ENCODE data around the gene KRTAP12-2. TPM values are rescaled to one million over a fixed set of nuclear protein-coding genes. Genes with fewer than 3 reads are reported as not detected.

Gene KRTAP12-2
- total RNA-seq, 3 donors from 2014 or later, result not detected

- no peaks in the 10 kb centered on the region for H3K4me1 ChIP-seq
- no peak within 1 kb of the TSS for H3K27ac ChIP-seq
- no peak within 1 kb of the TSS for H3K4me3 ChIP-seq
- H3K9me3 ChIP-seq, result peaks cover 11 to 14% of the 10 kb centered on the region in 2 donors
- H3K36me3 ChIP-seq, result no peaks in the 10 kb centered on the region
- H3K27me3 ChIP-seq, result peaks cover 0 to 10% of the 10 kb centered on the region in 2 donors
- TF ChIP-seq CTCF (IDR thresholded peaks at IDR 0.05), result no peak
- TF ChIP-seq POLR2AphosphoS5 (IDR thresholded peaks at IDR 0.05), result no peak
- TF ChIP-seq POLR2A (IDR thresholded peaks at IDR 0.05), result no peak
- intact Hi-C loops (cut with DNase I; ENCODE audit: low total_unique reads), result no loop called here
- no peak for DNase-seq (ENCODE audit: low spot score in 2 of 2)
Measured at GRCh38 chr21:44657635-44658540, 8.8 kb downstream of the KRTAP12-2 start, which contains the start of gene KRTAP12-3. Gene KRTAP12-3, plus strand, starts transcription at chr21:44657932. Its CDS starts 48 bp downstream, at chr21:44657980.

DNA sequence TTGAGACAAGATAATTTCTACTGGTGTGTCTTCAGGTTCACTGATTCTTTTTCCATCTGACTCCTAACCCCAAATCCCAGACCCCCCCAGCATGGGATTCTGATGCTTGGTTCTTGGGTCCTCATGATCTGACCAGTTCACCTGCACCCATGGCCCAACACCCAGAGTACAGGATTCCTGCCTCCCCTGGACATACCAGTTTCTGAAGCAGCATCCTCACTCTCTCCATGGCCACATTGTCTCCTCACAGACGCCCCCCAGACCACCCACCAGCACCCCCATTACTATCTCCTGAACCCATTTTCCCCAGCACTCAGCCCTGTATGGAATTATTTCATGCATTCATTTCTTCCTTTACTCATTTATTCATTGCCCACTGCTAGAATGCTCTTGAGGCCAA, 9.9 kb downstream of the KRTAP12-2 start:
- H3K9me3 ChIP-seq, result peaks cover 11 to 14% of the 10 kb centered on the region in 2 donors
- TF ChIP-seq POLR2A (IDR thresholded peaks at IDR 0.05) (no peak), CTCF (IDR thresholded peaks at IDR 0.05) (no peak), POLR2AphosphoS5 (IDR thresholded peaks at IDR 0.05) (no peak)
- no peaks in the 10 kb centered on the region for H3K4me1 ChIP-seq
- no peak overlapping the region for H3K4me3 ChIP-seq
- H3K27ac ChIP-seq, result no peak overlapping the region
- DNase-seq (ENCODE audit: low spot score in 2 of 2), result no peak
- H3K36me3 ChIP-seq, result no peaks in the 10 kb centered on the region
- intact Hi-C loops (cut with DNase I; ENCODE audit: low total_unique reads), result no loop called here
- H3K27me3 ChIP-seq, result peaks cover 0 to 10% of the 10 kb centered on the region in 2 donors

- Histone ChIP-seq H3K27me3 (peaks cover 0 to 10% of the 10 kb centered on the region in 2 donors), H3K4me3 (no peak within 1 kb of the TSS), H3K4me1 (no peaks in the 10 kb centered on the region), H3K27ac (no peak within 1 kb of the TSS), H3K36me3 (no peaks in the 10 kb centered on the region), H3K9me3 (peaks cover 11 to 14% of the 10 kb centered on the region in 2 donors)
- DNase-seq (ENCODE audit: low spot score in 2 of 2), result no peak
- intact Hi-C loops (cut with DNase I; ENCODE audit: low total_unique reads), result no loop called here
- TF ChIP-seq POLR2AphosphoS5 (IDR thresholded peaks at IDR 0.05), result no peak
- TF ChIP-seq POLR2A (IDR thresholded peaks at IDR 0.05), result no peak
- TF ChIP-seq CTCF (IDR thresholded peaks at IDR 0.05), result no peak
Measured at GRCh38 chr21:44654576-44655175, 12.1 kb downstream of the KRTAP12-2 start, which contains the start of gene KRTAP12-4. Gene KRTAP12-4, minus strand, starts transcription at chr21:44654659. Its CDS starts 45 bp downstream, at chr21:44654614.

DNA sequence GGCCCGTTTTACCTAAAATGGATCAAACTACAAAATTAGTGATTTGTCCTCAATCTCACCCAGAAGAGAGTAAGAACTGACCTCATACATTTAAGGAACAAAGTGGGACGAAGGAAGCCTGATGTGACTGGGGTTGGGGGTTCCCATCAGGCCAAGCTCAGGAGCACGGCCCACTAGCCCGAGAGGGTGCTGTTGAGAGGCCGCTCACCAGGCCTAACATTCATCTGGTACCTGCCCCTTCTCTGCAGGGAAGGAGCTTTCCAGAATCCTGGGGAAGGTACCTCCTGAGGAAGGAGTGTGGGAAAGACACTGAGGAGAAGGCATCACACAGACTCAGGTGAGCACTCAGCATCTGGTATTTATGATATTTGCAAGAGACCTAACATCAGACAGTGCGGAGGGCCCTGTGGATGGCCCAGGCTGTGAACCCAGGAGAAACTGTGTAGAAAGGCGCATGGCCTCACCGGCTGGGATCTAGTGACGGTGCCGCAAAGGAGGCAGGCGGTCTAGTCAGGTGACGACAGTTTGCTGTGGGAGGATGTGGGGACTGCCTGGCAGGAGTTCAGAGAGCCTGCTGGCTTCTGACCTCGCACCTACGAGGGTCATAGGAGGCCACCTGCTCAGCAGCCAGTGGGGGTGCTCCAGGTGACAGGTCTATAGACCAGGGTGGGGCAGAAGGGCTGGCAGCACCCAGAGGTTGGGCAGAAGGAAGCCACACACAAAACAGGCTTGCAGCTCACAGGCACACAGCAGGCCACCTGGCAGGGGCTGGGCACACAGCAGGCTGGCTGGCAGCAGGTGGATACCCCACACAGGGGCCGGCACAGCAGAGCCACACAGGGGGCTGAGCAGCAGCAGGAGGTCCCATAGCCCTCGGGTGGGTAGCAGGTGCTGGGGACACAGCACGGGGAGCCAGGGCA, 12.8 kb downstream of the KRTAP12-2 start:
- H3K9me3 ChIP-seq, result peaks cover 11 to 14% of the 10 kb centered on the region in 2 donors
- H3K4me1 ChIP-seq, result no peaks in the 10 kb centered on the region
- intact Hi-C loops (cut with DNase I; ENCODE audit: low total_unique reads), result no loop called here
- H3K36me3 ChIP-seq, result no peaks in the 10 kb centered on the region
- TF ChIP-seq POLR2A (IDR thresholded peaks at IDR 0.05) (no peak), CTCF (IDR thresholded peaks at IDR 0.05) (no peak), POLR2AphosphoS5 (IDR thresholded peaks at IDR 0.05) (no peak)
- no peak overlapping the region for H3K27ac ChIP-seq
- no peak for DNase-seq (ENCODE audit: low spot score in 2 of 2)
- H3K4me3 ChIP-seq, result no peak overlapping the region
- peaks cover 0 to 17% of the 10 kb centered on the region in 2 donors for H3K27me3 ChIP-seq
